B cell (primary cell): Measurements from ENCODE around the gene ASPSCR1. TPM values are rescaled to one million over a fixed set of nuclear protein-coding genes. Genes with fewer than 3 reads are reported as not detected.

Experiments used
- ATAC-seq: fragments of 200-7000 bp; cut with Tn5 transposase; one replicate; pipeline ENCODE4 v1.10.0; 2021; ENCODE audit warnings: low read depth, mild to moderate bottlenecking, moderate number of reproducible peaks, moderate library complexity
- CTCF ChIA-PET: fragments of 350-600 bp; sonication (Branson Sonifier 250); formaldehyde crosslinking; loops from one replicate; lab custom pipeline; 2021; ENCODE audit warnings: antibody characterized with exemption, inconsistent platforms; lab: Charles Lee
- POLR2A ChIA-PET: fragments of 350-600 bp; sonication (Branson Sonifier 250); formaldehyde crosslinking; loops from one replicate; lab custom pipeline; 2021; ENCODE audit warnings: antibody characterized with exemption; lab: Charles Lee
- DNase-seq: peaks from one replicate; pipeline ENCODE4 v3.0.0; 2013
- H2AFZ ChIP-seq: 2 replicates; pipeline ENCODE4 v1.6.1; 2012; ENCODE audit warnings: mild to moderate bottlenecking, low read depth, low read length; ENCODE audit not compliant: insufficient read depth, poor library complexity, severe bottlenecking
- H3K27ac ChIP-seq, 2 donors: 1 replicate in 1 of 2; 2 replicates in 1 of 2; pipeline ENCODE4 v1.5.1; 2012 to 2013; ENCODE audit warnings: low read length in 2 of 2, mild to moderate bottlenecking in 2 of 2, moderate library complexity in 1 of 2
- H3K27me3 ChIP-seq, 4 experiments: fragments of 200-600 bp in 1 of 4; sonication (generic) in 1 of 4; replicated peaks in 1 of 4; 1 replicate in 2 of 4; 2 replicates in 2 of 4; pipeline versions ENCODE4 v1.6.1 to v1.7.0; 2013 to 2016; ENCODE audit warnings: low read length in 3 of 4, mild to moderate bottlenecking in 2 of 4, mixed read lengths in 1 of 4, moderate library complexity in 1 of 4; ENCODE audit not compliant: insufficient read depth in 4 of 4, control insufficient read depth in 3 of 4; ENCODE audit errors: control extremely low read depth in 1 of 4
- H3K36me3 ChIP-seq, 2 experiments: replicated peaks in 1 of 2; 1 replicate in 1 of 2; 2 replicates in 1 of 2; pipeline versions ENCODE4 v1.6.1 to v1.7.1; 2013; ENCODE audit warnings: low read length in 1 of 2; ENCODE audit not compliant: insufficient read depth in 2 of 2, control insufficient read depth in 1 of 2; ENCODE audit errors: control extremely low read depth in 1 of 2, extremely low read depth in 1 of 2
- H3K4me1 ChIP-seq, 2 donors: fragments of 200-600 bp in 1 of 2; sonication (generic) in 1 of 2; 1 replicate in 1 of 2; 2 replicates in 1 of 2; pipeline versions ENCODE4 v1.5.1 to v1.6.1; 2013 to 2017; ENCODE audit warnings: low read length in 2 of 2; ENCODE audit not compliant: control insufficient read depth in 2 of 2, insufficient read depth in 2 of 2
- H3K4me2 ChIP-seq: replicated peaks from 2 replicates; pipeline ENCODE3; 2012; ENCODE audit warnings: mild to moderate bottlenecking, low read depth, low read length; ENCODE audit not compliant: poor library complexity, severe bottlenecking
- H3K4me3 ChIP-seq, 5 experiments: fragments of 200-600 bp in 1 of 5; sonication (generic) in 1 of 5; 1 replicate in 3 of 5; 2 replicates in 2 of 5; pipeline versions ENCODE4 v1.5.1 to v1.7.0; 2011 to 2016; ENCODE audit warnings: low read length in 4 of 5, mild to moderate bottlenecking in 4 of 5, low read depth in 2 of 5, control low read depth in 1 of 5, moderate library complexity in 1 of 5; ENCODE audit not compliant: insufficient read depth in 1 of 5; ENCODE audit errors: control extremely low read depth in 1 of 5, extremely low read depth in 1 of 5
- H3K79me2 ChIP-seq: fragments of 200-600 bp; sonication (generic); one replicate; pipeline ENCODE4 v1.6.0; 2016; ENCODE audit warnings: low read length; ENCODE audit not compliant: control insufficient read depth, insufficient read depth
- H3K9ac ChIP-seq: fragments of 200-600 bp; sonication (generic); 2 replicates; pipeline ENCODE4 v1.6.1; 2017; ENCODE audit warnings: mild to moderate bottlenecking, low read length, moderate library complexity
- H3K9me3 ChIP-seq, 3 donors: one replicate each; pipeline versions ENCODE4 v1.6.1 to v1.7.1; 2013; ENCODE audit warnings: low read length in 2 of 3; ENCODE audit not compliant: control insufficient read depth in 2 of 3, insufficient read depth in 1 of 3; ENCODE audit errors: control extremely low read depth in 1 of 3
- H4K20me1 ChIP-seq: 2 replicates; pipeline ENCODE4 v1.6.0; 2012; ENCODE audit warnings: mild to moderate bottlenecking, low read length; ENCODE audit not compliant: insufficient read depth, control insufficient read depth, poor library complexity, severe bottlenecking
- H3K27ac Mint-ChIP-seq: one replicate; pipeline ENCODE4 v1.8.0; 2021; ENCODE audit warnings: mixed read lengths
- H3K27me3 Mint-ChIP-seq: one replicate; pipeline ENCODE4 v1.8.0; 2021; ENCODE audit warnings: mixed read lengths
- H3K4me1 Mint-ChIP-seq: one replicate; pipeline ENCODE4 v1.8.0; 2021; ENCODE audit warnings: mixed read lengths
- H3K4me3 Mint-ChIP-seq: one replicate; pipeline ENCODE4 v1.8.0; 2021; ENCODE audit warnings: mixed read lengths
- H3K9me3 Mint-ChIP-seq: one replicate; pipeline ENCODE4 v1.8.0; 2022; ENCODE audit warnings: mixed read lengths; ENCODE audit not compliant: insufficient read depth
- CTCF ChIP-seq: fragments of 200-600 bp; IDR thresholded peaks from one replicate; pipeline ENCODE4 v1.8.0; 2022; ENCODE audit warnings: antibody characterized with exemption, mild to moderate bottlenecking
- EZH2 ChIP-seq: IDR thresholded peaks from 2 replicates; pipeline ENCODE4 v1.6.1; 2012; ENCODE audit warnings: borderline replicate concordance, low read depth, mild to moderate bottlenecking, moderate library complexity, low read length; ENCODE audit not compliant: insufficient read depth, poor library complexity, severe bottlenecking
- WGBS: methylation state at CpG from one replicate; pipeline ENCODE4 v1.1.5; 2013; ENCODE audit warnings: missing lambda C conversion rate; ENCODE audit not compliant: insufficient coverage; 5-methylcytosine and 5-hydroxymethylcytosine counted together
- intact Hi-C: fragments of 100-400 bp; cut with micrococcal nuclease; formaldehyde crosslinking; loops from one replicate; pipeline ENCODE4 v1.10.0; 2022
- polyA plus RNA-seq: library from polyadenylated mRNA; depleted of rRNA; stranded (reverse); fragments of >200 nt; gene quantifications from 2 replicates; pipeline ENCODE4 v1.2.3, GENCODE V29; 2012
- total RNA-seq, 2 donors: library from RNA; stranded (reverse); fragments of 120-200 nt in 1 of 2; gene quantifications; 1 replicate in 1 of 2; 2 replicates in 1 of 2; pipeline versions ENCODE4 v1.2.3 to v1.2.4, GENCODE V29; 2013 to 2022

Gene ASPSCR1
- total and polyA plus RNA-seq, 2 donors (not counting 1 experiment from before 2014, with no cell fraction given): 34.0 to 46.7 TPM

GRCh38 chr17:82022310-82022980 is 45.0 kb downstream of the ASPSCR1 start, which contains the start of gene CENPX:
TSS of gene CENPX (minus strand) at chr17:82022878. CDS start at chr17:82022861, 17 bp downstream.
- ATAC-seq (no peak), DNase-seq (no peak)
- Histone ChIP-seq H4K20me1 (peaks cover 31% of the 10 kb centered on the region), H2AFZ (peak within 1 kb of the TSS; percentile 91), H3K4me3 (peak within 1 kb of the TSS; percentile 62 to 88 (median 79)), H3K4me2 (peak within 1 kb of the TSS; percentile 99), H3K9ac (peak within 1 kb of the TSS; percentile 90), H3K27me3 (peaks cover 0 to 6% (median 0%) of the 10 kb centered on the region in 4 experiments), H3K79me2 (peaks cover 23% of the 10 kb centered on the region), H3K9me3 (no peaks in the 10 kb centered on the region), H3K4me1 (peaks cover 14 to 33% of the 10 kb centered on the region in 2 donors), H3K27ac (peak within 1 kb of the TSS in 1 of 2 donors; percentile 57), H3K36me3 (peaks cover 0 to 3% of the 10 kb centered on the region in 2 experiments)
- no peaks in the 10 kb centered on the region for H3K9me3 Mint-ChIP-seq
- H3K4me3 Mint-ChIP-seq: peak within 1 kb of the TSS; percentile 83
- peak within 1 kb of the TSS; percentile 67 for H3K27ac Mint-ChIP-seq
- TF ChIP-seq CTCF: no peak
- no peak for TF ChIP-seq EZH2
- intact Hi-C loops: loop anchor here (2.0 kb wide), 2 partner anchors 28 to 104 kb away; partner anchors contain the start of genes GPS1, RFNG and SIRT7
- ChIA-PET CTCF (interaction anchor here (1.0 to 7.2 kb wide), 6 partner anchors 16 to 155 kb away, joined by 3 to 91 read pairs (median 4); partner anchors contain the start of gene DCXR), POLR2A (interaction anchor here (0.5 to 1.5 kb wide), 10 partner anchors 9 to 317 kb away, joined by 3 to 13 read pairs (median 5); partner anchors contain the start of genes ASPSCR1, DCXR and RAC3)
- WGBS: under 1% methylated on average over 64 of the region's 64 CpGs
- no peaks in the 10 kb centered on the region for H3K27me3 Mint-ChIP-seq
- H3K4me1 Mint-ChIP-seq: peaks cover 15% of the 10 kb centered on the region
